HAP-1 (cell line): ENCODE measurements around the gene SOX12.
A peak's percentile ranks its signal among the peaks of the same experiment; 100 is the strongest.
"Not testable (repeated sequence)": the region's sequence is repeated elsewhere in the genome, so short reads cannot be mapped to it uniquely, and the experiment has no call there.

Experiments
- DNase-seq, 2 experiments: peaks; one replicate each; pipeline ENCODE4 v3.0.0-alpha.2; 2016 to 2020; ENCODE audit warnings: low spot score in 2 of 2
- H3K27me3 ChIP-seq: fragments of 250-450 bp; sonication (Bioruptor Pico); 2 replicates; pipeline ENCODE4 v1.5.1; 2020; ENCODE audit warnings: low read depth, mild to moderate bottlenecking, moderate library complexity
- H3K36me3 ChIP-seq: fragments of 250-450 bp; sonication (Bioruptor Pico); replicated peaks from 2 replicates; pipeline ENCODE4 v1.5.1; 2020; ENCODE audit warnings: mild to moderate bottlenecking
- H3K4me1 ChIP-seq: fragments of 250-450 bp; sonication (Bioruptor Pico); 2 replicates; pipeline ENCODE4 v1.5.1; 2020; ENCODE audit warnings: mild to moderate bottlenecking
- H3K4me3 ChIP-seq: fragments of 250-450 bp; sonication (Bioruptor Pico); 2 replicates; pipeline ENCODE4 v1.5.1; 2020; ENCODE audit warnings: mild to moderate bottlenecking, moderate library complexity
- H3K9me3 ChIP-seq: fragments of 250-450 bp; sonication (Bioruptor Pico); 2 replicates; pipeline ENCODE4 v1.5.1; 2020; ENCODE audit warnings: mild to moderate bottlenecking, moderate library complexity
- in situ Hi-C: fragments of 300-500 bp; cut with MboI; formaldehyde crosslinking; loops from 3 replicates; pipeline ENCODE4 v1.14.3; 2020; ENCODE audit warnings: low sequenced_read_pairs, inconsistent platforms, mixed read lengths

The SOX12 gene

DNA sequence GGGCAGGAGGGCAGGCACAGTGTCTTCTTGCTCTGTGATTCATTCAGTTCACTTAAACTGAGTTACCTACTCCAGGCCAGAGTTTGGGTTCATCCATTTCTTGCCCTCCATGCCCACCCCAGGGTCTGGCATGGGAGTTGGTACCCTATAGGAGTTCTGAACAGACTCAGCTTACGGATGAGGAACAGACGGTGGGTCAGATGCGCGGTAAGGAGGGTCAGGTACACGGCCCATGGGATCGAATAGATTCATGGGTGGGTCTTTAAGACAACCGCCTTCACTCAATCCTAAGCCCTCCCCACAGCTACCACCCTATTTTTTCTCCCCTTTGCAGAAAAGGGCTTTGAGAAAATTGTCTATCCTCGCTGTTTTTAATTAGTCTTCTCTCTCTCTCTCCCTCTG lies 42.1 kb downstream of the SOX12 start:
- no peak overlapping the region for H3K4me3 ChIP-seq
- in situ Hi-C loops, result no loop called here
- no peaks in the 10 kb centered on the region for H3K27me3 ChIP-seq
- H3K9me3 ChIP-seq, result no peaks in the 10 kb centered on the region
- H3K4me1 ChIP-seq, result peaks cover 17% of the 10 kb centered on the region
- no peak for DNase-seq
- H3K36me3 ChIP-seq, result no peaks in the 10 kb centered on the region

GRCh38 chr20:368915-369314 lies 43.6 kb downstream of the SOX12 start:
- in situ Hi-C loops, result no loop called here
- H3K9me3 ChIP-seq, result no peaks in the 10 kb centered on the region
- peaks cover 17% of the 10 kb centered on the region for H3K4me1 ChIP-seq
- H3K4me3 ChIP-seq, result no peak overlapping the region
- no peaks in the 10 kb centered on the region for H3K27me3 ChIP-seq
- DNase-seq, result no peak
- no peaks in the 10 kb centered on the region for H3K36me3 ChIP-seq

- H3K4me3 ChIP-seq, result no peak overlapping the region
- H3K36me3 ChIP-seq, result no peaks in the 10 kb centered on the region
- in situ Hi-C loops, result no loop called here
- no peak for DNase-seq
- H3K27me3 ChIP-seq, result no peaks in the 10 kb centered on the region
- no peaks in the 10 kb centered on the region for H3K9me3 ChIP-seq
- H3K4me1 ChIP-seq, result peaks cover 17% of the 10 kb centered on the region
Observed at GRCh38 chr20:370151-370600, 44.8 kb downstream of the SOX12 start.

GRCh38 chr20:370977-371754 lies 45.8 kb downstream of the SOX12 start:
- H3K27me3 ChIP-seq, result no peaks in the 10 kb centered on the region
- in situ Hi-C loops, result no loop called here
- no peak overlapping the region for H3K4me3 ChIP-seq
- H3K9me3 ChIP-seq, result no peaks in the 10 kb centered on the region
- DNase-seq, result no peak
- H3K36me3 ChIP-seq, result no peaks in the 10 kb centered on the region
- peaks cover 14% of the 10 kb centered on the region for H3K4me1 ChIP-seq

- Histone ChIP-seq H3K4me3 (no peak overlapping the region), H3K9me3 (no peaks in the 10 kb centered on the region), H3K27me3 (no peaks in the 10 kb centered on the region), H3K36me3 (no peaks in the 10 kb centered on the region), H3K4me1 (peaks cover 10% of the 10 kb centered on the region)
- DNase-seq, result peak in 1 of 2 experiments; percentile 63
- in situ Hi-C loops, result no loop called here
Observed at GRCh38 chr20:371755-372542, 46.6 kb downstream of the SOX12 start.

- in situ Hi-C loops, DNase-seq: not testable (repeated sequence)
Observed at GRCh38 chr20:372543-373082, 47.3 kb downstream of the SOX12 start.

DNA sequence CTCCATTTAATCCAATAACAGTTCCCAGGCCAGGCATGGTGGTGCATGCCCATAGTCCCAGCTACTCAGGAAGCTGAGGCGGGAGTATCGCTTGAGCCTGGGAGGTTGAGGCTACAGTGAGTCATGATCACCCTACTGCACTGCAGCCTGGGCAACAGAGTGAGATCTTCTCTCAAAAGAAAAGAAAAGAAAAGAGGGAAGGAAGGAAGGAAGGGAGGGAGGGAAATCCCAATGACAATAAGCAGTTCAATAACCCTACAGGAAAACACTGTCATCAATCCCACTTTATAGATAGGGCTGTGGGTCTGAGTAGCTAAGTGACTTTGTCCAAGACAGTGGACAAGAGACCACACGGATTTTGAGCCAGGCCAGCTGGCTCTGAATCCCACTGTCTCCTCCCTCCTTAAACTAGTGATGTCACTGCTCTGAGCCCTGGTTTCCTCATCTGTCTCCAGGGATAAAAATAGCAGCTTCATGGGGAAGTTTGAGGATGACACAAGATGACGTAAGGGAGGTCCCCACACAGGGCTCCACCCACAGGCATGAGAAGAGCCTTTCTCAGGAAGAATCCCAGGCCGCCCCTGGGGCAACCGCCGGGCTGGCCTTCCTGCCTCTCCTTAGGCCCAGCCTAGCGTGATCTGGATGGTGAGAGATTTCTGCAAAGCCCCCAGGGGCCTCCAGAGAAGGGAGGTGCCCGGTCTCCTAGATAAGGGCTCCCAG lies 48.0 kb downstream of the SOX12 start:
- H3K9me3 ChIP-seq, result no peaks in the 10 kb centered on the region
- H3K4me1 ChIP-seq, result peaks cover 13% of the 10 kb centered on the region
- no peaks in the 10 kb centered on the region for H3K27me3 ChIP-seq
- H3K36me3 ChIP-seq, result no peaks in the 10 kb centered on the region
- no peak overlapping the region for H3K4me3 ChIP-seq
- peak in 1 of 2 experiments; percentile 27 for DNase-seq
- in situ Hi-C loops, result no loop called here

More at GRCh38 chr20:372543-373082, 47.3 kb downstream of the SOX12 start:
- H3K9me3 ChIP-seq, H3K27me3 ChIP-seq, H3K36me3 ChIP-seq, H3K4me3 ChIP-seq: not testable (repeated sequence)
- H3K4me1 ChIP-seq, result peaks cover 10% of the 10 kb centered on the region

DNA sequence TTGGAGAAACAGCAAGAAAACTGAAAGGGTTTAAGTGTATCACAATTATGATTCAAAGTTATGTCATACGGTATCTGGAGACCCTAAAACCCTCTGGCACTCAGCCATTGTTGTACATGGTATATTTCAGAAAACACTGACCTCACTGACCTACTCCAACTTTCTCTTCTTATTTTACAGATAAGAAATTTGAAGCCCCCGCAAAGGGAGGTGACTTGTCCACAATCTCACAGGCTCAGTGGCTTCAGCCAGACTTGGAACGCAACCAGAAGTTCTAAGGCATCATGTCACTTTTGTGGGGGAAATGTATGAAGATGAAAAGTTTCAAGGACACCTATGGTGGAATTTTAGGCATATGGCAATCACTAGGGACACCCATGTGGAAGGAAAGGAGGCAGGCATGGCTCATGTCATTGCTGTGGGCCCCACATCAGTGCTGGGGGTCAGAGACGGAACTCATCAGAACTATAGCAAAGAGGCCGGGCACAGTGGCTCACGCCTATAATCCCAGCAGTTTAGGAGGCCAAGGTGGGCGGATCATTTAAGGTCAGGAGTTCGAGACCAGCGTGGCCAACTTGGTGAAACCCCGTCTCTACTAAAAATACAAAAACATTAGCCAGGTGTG lies 50.0 kb downstream of the SOX12 start:
- H3K9me3 ChIP-seq, result no peaks in the 10 kb centered on the region
- DNase-seq, result no peak
- peaks cover 13% of the 10 kb centered on the region for H3K4me1 ChIP-seq
- H3K36me3 ChIP-seq, result no peaks in the 10 kb centered on the region
- H3K27me3 ChIP-seq, result no peaks in the 10 kb centered on the region
- H3K4me3 ChIP-seq, result no peak overlapping the region
- in situ Hi-C loops, result no loop called here

- H3K36me3 ChIP-seq, result no peaks in the 10 kb centered on the region
- in situ Hi-C loops, result no loop called here
Observed at GRCh38 chr20:376089-376488, 50.7 kb downstream of the SOX12 start.

GRCh38 chr20:376750-377149 lies 51.4 kb downstream of the SOX12 start:
- Histone ChIP-seq H3K4me3 (no peak overlapping the region), H3K4me1 (peaks cover 10% of the 10 kb centered on the region), H3K9me3 (no peaks in the 10 kb centered on the region), H3K27me3 (no peaks in the 10 kb centered on the region), H3K36me3 (no peaks in the 10 kb centered on the region)
- in situ Hi-C loops, result no loop called here
- no peak for DNase-seq

More at GRCh38 chr20:376089-376488, 50.7 kb downstream of the SOX12 start:
- H3K9me3 ChIP-seq, result no peaks in the 10 kb centered on the region
- DNase-seq, result no peak
- H3K4me1 ChIP-seq, result peaks cover 13% of the 10 kb centered on the region
- no peak overlapping the region for H3K4me3 ChIP-seq
- H3K27me3 ChIP-seq, result no peaks in the 10 kb centered on the region

DNA sequence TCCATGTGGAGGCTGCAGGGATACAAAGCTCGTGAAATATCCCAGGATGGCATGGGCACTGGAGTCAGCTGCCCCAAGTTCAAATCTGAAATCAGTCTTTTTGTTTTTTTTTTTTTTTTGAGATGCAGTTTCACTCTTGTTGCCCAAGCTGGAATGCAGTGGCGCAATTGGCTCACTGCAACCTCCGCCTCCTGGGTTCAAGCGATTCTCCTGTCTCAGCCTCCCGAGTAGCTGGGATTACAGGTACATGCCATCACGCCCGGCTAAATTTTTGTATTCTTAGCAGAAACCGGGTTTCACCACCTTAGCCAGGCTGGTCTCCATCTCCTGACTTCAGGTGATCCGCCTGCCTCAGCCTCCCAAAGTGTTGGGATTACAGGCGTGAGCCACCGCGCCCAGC lies 52.2 kb downstream of the SOX12 start:
- H3K4me3 ChIP-seq, H3K36me3 ChIP-seq, in situ Hi-C loops, H3K4me1 ChIP-seq, H3K27me3 ChIP-seq, DNase-seq, H3K9me3 ChIP-seq: not testable (repeated sequence)

DNA sequence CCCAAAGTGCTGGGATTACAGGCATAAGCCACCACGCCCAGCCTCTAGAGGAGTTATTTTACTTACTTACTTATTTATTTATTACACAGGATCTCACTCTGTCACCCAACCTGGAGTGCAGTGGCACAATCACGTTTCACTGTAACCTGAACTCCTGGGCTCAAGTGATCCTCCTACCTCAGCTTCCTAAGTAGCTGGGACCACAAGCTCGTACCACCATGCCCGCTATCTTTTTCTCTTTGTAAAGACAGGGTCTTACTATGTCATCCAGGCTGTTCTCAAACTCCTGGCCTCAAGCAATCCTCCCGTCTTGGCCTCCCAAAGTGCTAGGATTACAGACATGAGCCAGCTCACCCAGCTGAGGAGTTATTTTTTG lies 53.6 kb downstream of the SOX12 start:
- H3K27me3 ChIP-seq, result no peaks in the 10 kb centered on the region
- DNase-seq, result no peak
- no peak overlapping the region for H3K4me3 ChIP-seq
- in situ Hi-C loops, result no loop called here
- H3K4me1 ChIP-seq, result peaks cover 17% of the 10 kb centered on the region
- H3K9me3 ChIP-seq, result no peaks in the 10 kb centered on the region
- H3K36me3 ChIP-seq, result peaks cover 12% of the 10 kb centered on the region
